Immature natural killer cell (primary cell): Measurements from ENCODE around the gene DCXR. TPM values are rescaled to one million over a fixed set of nuclear protein-coding genes. Genes with fewer than 3 reads are reported as not detected.

Source experiments
- DNase-seq, 3 donors: peaks; one replicate each; pipeline ENCODE4 v3.0.0; 2022; ENCODE audit warnings: mixed read lengths in 1 of 3
- H3K27ac Mint-ChIP-seq, 6 donors: one replicate each; pipeline ENCODE4 v1.8.0; 2020; ENCODE audit warnings: mixed read lengths in 6 of 6, mild to moderate bottlenecking in 5 of 6, inconsistent platforms in 4 of 6, moderate library complexity in 3 of 6
- H3K27me3 Mint-ChIP-seq, 3 donors: one replicate each; pipeline ENCODE4 v1.8.0; 2020 to 2021; ENCODE audit warnings: low read depth in 3 of 3, mild to moderate bottlenecking in 3 of 3, mixed read lengths in 3 of 3, moderate library complexity in 3 of 3, inconsistent platforms in 1 of 3
- H3K36me3 Mint-ChIP-seq, 3 donors: one replicate each; pipeline ENCODE4 v1.8.0; 2020; ENCODE audit warnings: mixed read lengths in 3 of 3, inconsistent platforms in 2 of 3, mild to moderate bottlenecking in 2 of 3
- H3K4me1 Mint-ChIP-seq, 2 donors: one replicate each; pipeline ENCODE4 v1.8.0; 2020; ENCODE audit warnings: inconsistent platforms in 2 of 2, mild to moderate bottlenecking in 2 of 2, mixed read lengths in 2 of 2, moderate library complexity in 1 of 2
- H3K4me3 Mint-ChIP-seq, 5 donors: one replicate each; pipeline ENCODE4 v1.8.0; 2020; ENCODE audit warnings: mild to moderate bottlenecking in 5 of 5, mixed read lengths in 5 of 5, inconsistent platforms in 3 of 5, moderate library complexity in 3 of 5
- H3K9me3 Mint-ChIP-seq, 6 donors: one replicate each; pipeline ENCODE4 v1.8.0; 2020; ENCODE audit warnings: mild to moderate bottlenecking in 6 of 6, mixed read lengths in 6 of 6, inconsistent platforms in 4 of 6, moderate library complexity in 3 of 6
- polyA plus RNA-seq, 3 donors: library from polyadenylated mRNA; unstranded; fragments of 300-500 nt; fragmentation: Illumina TruSeq; gene quantifications; one replicate each; pipeline ENCODE4 v1.2.3, GENCODE V29; 2021

Gene DCXR
- polyA plus RNA-seq = 100 to 1,000 TPM; 144 to 242 (median 165) TPM

DNA sequence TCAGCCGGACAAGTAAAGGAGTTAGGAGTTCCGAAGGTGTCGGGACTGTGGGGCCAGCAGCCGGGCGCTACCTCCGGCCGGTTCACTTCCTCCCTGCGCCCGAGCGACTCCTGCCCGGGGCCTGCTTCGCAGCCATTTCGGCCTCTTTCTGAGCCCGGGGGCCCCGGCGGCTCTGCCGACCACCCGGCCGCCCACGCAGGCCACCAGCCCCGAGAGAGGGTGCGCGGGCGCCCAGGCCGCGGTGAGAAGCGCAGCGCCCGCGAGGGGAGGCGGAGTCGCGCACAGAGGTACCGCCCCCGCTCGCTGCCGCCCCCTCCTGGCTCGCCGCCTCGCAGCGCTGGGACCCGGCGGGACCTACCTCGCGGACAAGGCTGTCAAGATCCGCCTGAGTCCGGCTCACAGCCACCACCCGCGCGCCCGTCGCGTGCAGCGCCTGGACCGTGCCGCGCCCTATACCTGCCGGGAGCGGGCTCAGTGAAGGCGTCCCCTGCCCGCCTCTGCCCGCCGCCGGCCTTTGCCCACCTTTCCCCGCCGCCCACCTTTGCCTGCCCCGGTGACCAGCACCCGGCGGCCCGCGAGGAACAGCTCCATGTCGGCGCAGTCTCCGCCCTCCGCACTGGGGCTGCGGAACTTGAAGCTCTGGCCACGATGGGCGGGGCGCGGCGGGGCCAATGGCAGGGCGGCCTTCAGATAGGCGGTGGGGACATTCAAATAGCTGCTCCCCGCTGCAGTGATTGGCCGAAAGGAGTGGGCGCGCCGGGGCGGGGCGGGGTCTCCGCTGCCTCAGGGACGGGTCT is at the start of gene DCXR:
Gene DCXR (minus strand): TSS at position 606 of the 797 bp plus-strand sequence. CDS start 15 bp downstream, at position 591.
- peaks cover 0 to 14% (median 0%) of the 10 kb centered on the region in 3 donors for H3K27me3 Mint-ChIP-seq
- H3K27ac Mint-ChIP-seq = peak within 1 kb of the TSS; percentile 70 to 96 (median 91)
- H3K4me1 Mint-ChIP-seq = peaks cover 15 to 26% of the 10 kb centered on the region in 2 donors
- peak within 1 kb of the TSS; percentile 81 to 95 (median 88) for H3K4me3 Mint-ChIP-seq
- no peaks in the 10 kb centered on the region for H3K9me3 Mint-ChIP-seq
- H3K36me3 Mint-ChIP-seq = peaks cover 0 to 6% (median 3%) of the 10 kb centered on the region in 3 donors
- DNase-seq = peak; percentile 97 to 98 (median 97)

- H3K27ac Mint-ChIP-seq = no peak overlapping the region
- DNase-seq = no peak
- H3K9me3 Mint-ChIP-seq = no peaks in the 10 kb centered on the region
- H3K4me1 Mint-ChIP-seq = no peaks in the 10 kb centered on the region
- no peak overlapping the region for H3K4me3 Mint-ChIP-seq
- H3K27me3 Mint-ChIP-seq = no peaks in the 10 kb centered on the region
- H3K36me3 Mint-ChIP-seq = no peaks in the 10 kb centered on the region
These were observed 48.7 kb upstream of the DCXR start for GRCh38 chr17:82085931-82086764.

DNA sequence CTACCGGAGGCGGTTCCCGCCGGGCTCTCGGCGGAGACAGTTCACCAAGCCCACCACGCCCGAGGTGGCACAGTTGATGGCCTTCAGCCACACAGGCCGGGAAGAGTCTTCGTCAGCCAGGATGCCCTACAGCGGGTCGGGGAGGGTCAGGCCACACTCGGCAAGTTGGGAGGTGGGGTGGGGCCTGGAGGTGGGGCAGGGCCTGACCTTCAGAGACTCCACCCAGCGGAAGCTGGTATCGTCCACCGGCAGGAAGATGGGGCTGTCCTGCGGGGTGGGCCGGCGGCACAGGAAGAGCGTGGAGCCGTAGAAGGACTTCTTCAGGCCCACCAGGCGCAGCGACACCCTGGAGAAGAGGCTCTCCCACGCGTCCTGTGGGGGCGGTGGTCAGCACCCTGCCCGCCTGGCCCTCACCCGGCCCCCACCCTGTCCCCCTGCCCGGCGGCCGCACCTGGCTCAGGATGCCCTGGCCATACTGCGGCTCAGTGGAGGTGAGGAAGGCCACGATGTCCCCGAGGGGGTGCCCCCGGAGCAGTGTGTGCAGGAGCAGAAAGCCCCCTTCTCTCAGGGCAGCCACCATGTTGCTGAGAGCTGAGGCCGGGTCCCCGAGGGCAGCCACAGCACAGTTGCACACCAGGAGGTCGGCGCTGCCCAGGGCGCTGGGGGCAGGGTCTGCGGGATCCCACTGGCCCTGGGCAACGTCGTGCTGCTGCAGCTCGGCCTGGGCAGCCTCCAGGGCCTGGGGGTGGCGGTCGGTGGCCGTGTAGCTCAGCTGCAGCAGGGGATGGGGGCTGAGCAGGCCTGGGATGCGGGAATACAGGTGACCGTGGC is 47.7 kb upstream of the DCXR start:
- Mint-ChIP-seq H3K27me3 (no peaks in the 10 kb centered on the region), H3K36me3 (no peaks in the 10 kb centered on the region), H3K9me3 (no peaks in the 10 kb centered on the region), H3K4me1 (no peaks in the 10 kb centered on the region), H3K4me3 (no peak overlapping the region), H3K27ac (no peak overlapping the region)
- DNase-seq = no peak

DNA sequence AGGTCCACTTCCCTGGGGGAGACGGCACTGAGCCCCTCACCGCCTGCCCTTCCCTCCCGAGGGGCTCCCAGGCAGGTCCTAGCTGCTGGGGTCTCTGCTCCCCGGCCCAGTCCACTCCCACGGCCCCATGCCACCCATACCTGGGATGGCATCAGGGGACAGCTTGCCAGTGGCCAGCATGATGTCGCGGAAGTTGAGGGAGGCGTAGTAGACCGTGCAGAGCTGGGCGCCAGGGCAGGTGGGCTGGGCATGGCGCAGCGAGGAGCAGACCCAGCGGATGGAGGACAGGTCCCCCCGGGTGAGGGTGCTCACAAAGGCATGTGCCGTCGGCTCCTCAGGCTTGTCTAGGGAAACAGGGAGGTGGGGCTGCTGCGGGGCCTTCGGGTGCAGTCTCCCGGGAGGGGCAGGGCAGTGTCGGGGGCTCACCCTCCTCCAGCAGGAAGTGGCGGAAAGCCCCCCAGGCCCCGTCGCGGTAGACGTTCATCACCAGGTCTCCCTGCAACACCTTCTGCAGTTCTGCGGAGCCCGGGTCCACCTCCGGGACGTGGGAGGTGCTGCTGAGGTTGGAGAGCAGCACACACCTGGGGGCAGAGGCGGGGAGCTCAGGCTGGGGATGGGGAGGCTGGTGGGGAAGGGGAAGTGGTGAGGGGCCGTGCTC is 47.0 kb upstream of the DCXR start:
- Mint-ChIP-seq H3K4me3 (no peak overlapping the region), H3K36me3 (no peaks in the 10 kb centered on the region), H3K4me1 (no peaks in the 10 kb centered on the region), H3K27ac (no peak overlapping the region), H3K9me3 (no peaks in the 10 kb centered on the region), H3K27me3 (no peaks in the 10 kb centered on the region)
- no peak for DNase-seq

DNA sequence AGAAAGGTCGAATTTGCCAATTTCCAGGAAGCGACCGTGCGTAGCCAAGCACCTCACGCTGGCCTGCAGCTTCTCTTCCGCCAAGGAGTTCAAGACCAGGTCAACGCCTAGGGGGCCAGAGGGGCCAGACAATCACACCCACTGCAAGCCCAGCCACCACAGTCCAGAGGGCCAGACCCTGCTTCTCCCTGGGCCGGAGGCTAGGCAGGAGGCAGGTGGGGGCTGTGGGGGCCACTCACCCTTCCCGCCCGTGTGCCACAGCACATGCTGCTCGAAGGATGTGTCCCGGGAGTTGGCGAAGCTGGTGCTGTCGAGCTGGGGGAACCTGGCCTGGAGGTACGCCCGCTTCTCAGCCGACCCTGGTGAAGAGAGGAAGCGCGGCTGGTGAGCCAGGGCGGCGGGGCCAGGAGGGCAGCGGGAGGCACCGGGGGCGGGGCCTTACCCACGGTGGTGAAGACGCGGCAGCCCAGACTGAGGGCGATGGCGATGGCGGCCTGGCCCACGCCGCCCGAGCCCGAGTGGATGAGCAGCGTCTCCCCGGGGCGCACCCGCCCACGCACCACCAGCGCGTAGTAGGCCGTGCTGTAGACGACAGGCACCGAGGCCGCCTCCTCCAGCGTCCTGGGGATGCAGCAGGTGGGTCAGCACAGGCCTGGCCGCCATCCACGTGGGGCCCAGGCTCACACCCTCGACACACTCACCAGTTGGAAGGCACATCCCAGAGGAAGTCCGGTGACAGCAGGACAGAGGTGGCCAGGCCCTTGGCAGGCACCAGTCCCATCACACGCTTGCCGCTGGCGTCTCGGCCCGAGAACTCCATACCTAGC is 46.2 kb upstream of the DCXR start:
- Mint-ChIP-seq H3K4me3 (no peak overlapping the region), H3K27me3 (no peaks in the 10 kb centered on the region), H3K27ac (no peak overlapping the region), H3K36me3 (no peaks in the 10 kb centered on the region), H3K9me3 (no peaks in the 10 kb centered on the region), H3K4me1 (no peaks in the 10 kb centered on the region)
- no peak for DNase-seq

GRCh38 chr17:82083009-82083408 is 45.5 kb upstream of the DCXR start:
- no peak for DNase-seq
- Mint-ChIP-seq H3K27ac (no peak overlapping the region), H3K36me3 (peaks cover 0 to 3% (median 3%) of the 10 kb centered on the region in 3 donors), H3K9me3 (no peaks in the 10 kb centered on the region), H3K27me3 (no peaks in the 10 kb centered on the region), H3K4me1 (no peaks in the 10 kb centered on the region), H3K4me3 (no peak overlapping the region)

GRCh38 chr17:82082456-82082855 is 45.0 kb upstream of the DCXR start:
- H3K9me3 Mint-ChIP-seq = no peaks in the 10 kb centered on the region
- H3K4me3 Mint-ChIP-seq = no peak overlapping the region
- no peak for DNase-seq
- H3K27ac Mint-ChIP-seq = no peak overlapping the region
- H3K27me3 Mint-ChIP-seq = no peaks in the 10 kb centered on the region
- H3K4me1 Mint-ChIP-seq = no peaks in the 10 kb centered on the region
- H3K36me3 Mint-ChIP-seq = peaks cover 0 to 4% (median 3%) of the 10 kb centered on the region in 3 donors

GRCh38 chr17:82081966-82082365 is 44.5 kb upstream of the DCXR start:
- Mint-ChIP-seq H3K4me1 (no peaks in the 10 kb centered on the region), H3K9me3 (no peaks in the 10 kb centered on the region), H3K27ac (no peak overlapping the region)

GRCh38 chr17:82081546-82081945 is 44.0 kb upstream of the DCXR start:
- no peak overlapping the region for H3K4me3 Mint-ChIP-seq

More at GRCh38 chr17:82081966-82082365, 44.5 kb upstream of the DCXR start:
- DNase-seq = no peak
- H3K36me3 Mint-ChIP-seq = peaks cover 0 to 4% (median 3%) of the 10 kb centered on the region in 3 donors
- H3K27me3 Mint-ChIP-seq = no peaks in the 10 kb centered on the region
- no peak overlapping the region for H3K4me3 Mint-ChIP-seq

GRCh38 chr17:82080789-82081464 is 43.4 kb upstream of the DCXR start:
- no peaks in the 10 kb centered on the region for H3K9me3 Mint-ChIP-seq
- no peaks in the 10 kb centered on the region for H3K27me3 Mint-ChIP-seq
- no peak for DNase-seq
- peaks cover 0 to 4% (median 3%) of the 10 kb centered on the region in 3 donors for H3K36me3 Mint-ChIP-seq
- no peak overlapping the region for H3K27ac Mint-ChIP-seq
- no peaks in the 10 kb centered on the region for H3K4me1 Mint-ChIP-seq
- H3K4me3 Mint-ChIP-seq = no peak overlapping the region

More at GRCh38 chr17:82081546-82081945, 44.0 kb upstream of the DCXR start:
- peaks cover 0 to 4% (median 3%) of the 10 kb centered on the region in 3 donors for H3K36me3 Mint-ChIP-seq
- no peaks in the 10 kb centered on the region for H3K27me3 Mint-ChIP-seq
- H3K4me1 Mint-ChIP-seq = no peaks in the 10 kb centered on the region
- no peak for DNase-seq
- H3K9me3 Mint-ChIP-seq = no peaks in the 10 kb centered on the region
- H3K27ac Mint-ChIP-seq = no peak overlapping the region

- H3K4me3 Mint-ChIP-seq = no peak overlapping the region
- H3K36me3 Mint-ChIP-seq = peaks cover 0 to 4% (median 3%) of the 10 kb centered on the region in 3 donors
- no peak for DNase-seq
- no peaks in the 10 kb centered on the region for H3K9me3 Mint-ChIP-seq
- H3K27ac Mint-ChIP-seq = no peak overlapping the region
- H3K27me3 Mint-ChIP-seq = no peaks in the 10 kb centered on the region
- no peaks in the 10 kb centered on the region for H3K4me1 Mint-ChIP-seq
These were observed 42.7 kb upstream of the DCXR start for GRCh38 chr17:82080048-82080788.
